ENCODE data around the gene SCAPER.

The SCAPER gene

DNA sequence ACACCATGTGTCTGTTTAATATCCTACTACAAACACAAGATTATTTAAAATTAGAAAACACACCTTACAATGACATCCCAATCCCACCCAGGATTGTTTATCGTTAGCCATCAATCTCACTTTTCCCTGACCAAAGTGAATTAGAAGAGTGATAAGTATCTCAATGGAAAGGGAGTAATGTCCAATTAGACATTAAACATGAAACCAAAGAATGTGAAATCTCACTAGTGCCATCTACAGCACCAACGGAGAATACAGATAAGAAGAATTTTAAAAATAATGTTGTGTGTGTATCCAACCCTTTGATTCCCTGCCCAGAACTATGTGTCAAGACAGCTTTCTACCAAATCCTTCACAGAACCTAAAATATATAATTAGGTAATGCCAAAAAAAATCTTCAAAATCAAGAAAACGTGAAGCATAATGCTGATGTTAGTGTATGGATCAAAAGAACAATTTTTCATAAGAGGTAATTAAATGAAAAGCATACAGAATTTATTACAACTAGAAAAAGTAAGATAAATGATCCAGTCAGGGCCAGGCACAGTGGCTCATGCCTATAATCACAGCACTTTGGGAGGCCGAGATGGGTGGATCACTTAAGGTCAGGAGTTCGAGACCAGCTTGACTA lies 64.2 kb downstream of the SCAPER start:
- TF ChIP-seq, protein P1, sequence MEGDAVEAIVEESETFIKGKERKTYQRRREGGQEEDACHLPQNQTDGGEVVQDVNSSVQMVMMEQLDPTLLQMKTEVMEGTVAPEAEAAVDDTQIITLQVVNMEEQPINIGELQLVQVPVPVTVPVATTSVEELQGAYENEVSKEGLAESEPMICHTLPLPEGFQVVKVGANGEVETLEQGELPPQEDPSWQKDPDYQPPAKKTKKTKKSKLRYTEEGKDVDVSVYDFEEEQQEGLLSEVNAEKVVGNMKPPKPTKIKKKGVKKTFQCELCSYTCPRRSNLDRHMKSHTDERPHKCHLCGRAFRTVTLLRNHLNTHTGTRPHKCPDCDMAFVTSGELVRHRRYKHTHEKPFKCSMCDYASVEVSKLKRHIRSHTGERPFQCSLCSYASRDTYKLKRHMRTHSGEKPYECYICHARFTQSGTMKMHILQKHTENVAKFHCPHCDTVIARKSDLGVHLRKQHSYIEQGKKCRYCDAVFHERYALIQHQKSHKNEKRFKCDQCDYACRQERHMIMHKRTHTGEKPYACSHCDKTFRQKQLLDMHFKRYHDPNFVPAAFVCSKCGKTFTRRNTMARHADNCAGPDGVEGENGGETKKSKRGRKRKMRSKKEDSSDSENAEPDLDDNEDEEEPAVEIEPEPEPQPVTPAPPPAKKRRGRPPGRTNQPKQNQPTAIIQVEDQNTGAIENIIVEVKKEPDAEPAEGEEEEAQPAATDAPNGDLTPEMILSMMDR (IDR thresholded peaks at IDR 0.05; ENCODE audit: low read depth, low read length), result peak; percentile 88
- TF ChIP-seq EZH2phosphoT487 (IDR thresholded peaks at IDR 0.05; ENCODE audit: low read depth), result no peak
- H4K20me1 ChIP-seq (ENCODE audit: insufficient read depth, low read length), result no peaks in the 10 kb centered on the region
- H3K9me3 ChIP-seq (ENCODE audit: insufficient read depth, low read length), result no peaks in the 10 kb centered on the region
- H3K36me3 ChIP-seq (replicated peaks; ENCODE audit: low read depth, low read length), result peaks cover 6% of the 10 kb centered on the region
- H2AFZ ChIP-seq (ENCODE audit: low read depth, low read length), result no peak overlapping the region
- H3K27me3 ChIP-seq (ENCODE audit: low read depth, low read length), result no peaks in the 10 kb centered on the region
- no peak overlapping the region for H3K4me3 ChIP-seq (ENCODE audit: low read length)
- H3K9ac ChIP-seq (ENCODE audit: low read length), result no peak overlapping the region
- H3K4me2 ChIP-seq (ENCODE audit: low read length), result no peak overlapping the region
- no peaks in the 10 kb centered on the region for H3K79me2 ChIP-seq (ENCODE audit: low read length)
- peaks cover 17% of the 10 kb centered on the region for H3K4me1 ChIP-seq (ENCODE audit: low read length)
- no peak overlapping the region for H3K27ac ChIP-seq (ENCODE audit: low read length)

DNA sequence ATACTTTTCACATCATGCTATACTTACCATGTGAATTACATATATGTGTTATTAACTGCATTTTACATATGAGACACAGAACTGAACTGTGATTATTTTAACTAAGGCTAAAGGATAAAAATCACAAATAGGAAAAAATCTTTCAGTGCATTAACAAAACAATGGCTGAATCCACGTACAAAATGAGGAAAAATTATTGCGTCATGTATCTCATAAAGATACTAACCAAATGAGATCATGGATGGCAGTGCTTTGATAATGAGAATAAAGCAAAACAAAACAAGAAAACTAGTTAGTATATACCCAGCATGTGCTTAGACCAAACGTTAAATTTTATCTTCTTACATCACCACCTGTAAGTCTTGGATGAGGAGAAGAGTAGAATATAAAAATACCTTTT lies 66.0 kb downstream of the SCAPER start:
- H3K4me2 ChIP-seq (ENCODE audit: low read length), result no peak overlapping the region
- peaks cover 17% of the 10 kb centered on the region for H3K4me1 ChIP-seq (ENCODE audit: low read length)
- no peaks in the 10 kb centered on the region for H3K9me3 ChIP-seq (ENCODE audit: insufficient read depth, low read length)
- H3K79me2 ChIP-seq (ENCODE audit: low read length), result no peaks in the 10 kb centered on the region
- TF ChIP-seq EZH2phosphoT487 (IDR thresholded peaks at IDR 0.05; ENCODE audit: low read depth), result no peak
- TF ChIP-seq, protein P1 (IDR thresholded peaks at IDR 0.05; ENCODE audit: low read depth, low read length), result no peak
- H2AFZ ChIP-seq (ENCODE audit: low read depth, low read length), result no peak overlapping the region
- H3K27ac ChIP-seq (ENCODE audit: low read length), result no peak overlapping the region
- H4K20me1 ChIP-seq (ENCODE audit: insufficient read depth, low read length), result no peaks in the 10 kb centered on the region
- H3K36me3 ChIP-seq (replicated peaks; ENCODE audit: low read depth, low read length), result peaks cover 8% of the 10 kb centered on the region
- H3K9ac ChIP-seq (ENCODE audit: low read length), result no peak overlapping the region
- H3K27me3 ChIP-seq (ENCODE audit: low read depth, low read length), result no peaks in the 10 kb centered on the region
- H3K4me3 ChIP-seq (ENCODE audit: low read length), result no peak overlapping the region

- Histone ChIP-seq H3K9ac (ENCODE audit: low read length) (no peak overlapping the region), H3K4me3 (ENCODE audit: low read length) (no peak overlapping the region), H3K27ac (ENCODE audit: low read length) (no peak overlapping the region), H3K36me3 (replicated peaks; ENCODE audit: low read depth, low read length) (peaks cover 10% of the 10 kb centered on the region), H2AFZ (ENCODE audit: low read depth, low read length) (no peak overlapping the region), H3K27me3 (ENCODE audit: low read depth, low read length) (no peaks in the 10 kb centered on the region), H3K79me2 (ENCODE audit: low read length) (no peaks in the 10 kb centered on the region), H3K4me2 (ENCODE audit: low read length) (no peak overlapping the region), H4K20me1 (ENCODE audit: insufficient read depth, low read length) (no peaks in the 10 kb centered on the region), H3K4me1 (ENCODE audit: low read length) (peaks cover 7% of the 10 kb centered on the region), H3K9me3 (ENCODE audit: insufficient read depth, low read length) (no peaks in the 10 kb centered on the region)
- TF ChIP-seq, protein P1 (IDR thresholded peaks at IDR 0.05; ENCODE audit: low read depth, low read length), result no peak
- no peak for TF ChIP-seq EZH2phosphoT487 (IDR thresholded peaks at IDR 0.05; ENCODE audit: low read depth)
Measured at GRCh38 chr15:76837474-76837873, 67.7 kb downstream of the SCAPER start.

GRCh38 chr15:76829939-76830338 lies 75.2 kb downstream of the SCAPER start:
- TF ChIP-seq, protein P1 (IDR thresholded peaks at IDR 0.05; ENCODE audit: low read depth, low read length), result no peak
- TF ChIP-seq EZH2phosphoT487 (IDR thresholded peaks at IDR 0.05; ENCODE audit: low read depth), result no peak

More at GRCh38 chr15:76829939-76830338, 75.2 kb downstream of the SCAPER start:
- Histone ChIP-seq H3K27ac (ENCODE audit: low read length) (no peak overlapping the region), H3K4me3 (ENCODE audit: low read length) (no peak overlapping the region), H3K9me3 (ENCODE audit: insufficient read depth, low read length) (no peaks in the 10 kb centered on the region), H3K9ac (ENCODE audit: low read length) (no peak overlapping the region), H3K79me2 (ENCODE audit: low read length) (no peaks in the 10 kb centered on the region), H3K36me3 (replicated peaks; ENCODE audit: low read depth, low read length) (peaks cover 6% of the 10 kb centered on the region), H3K4me2 (ENCODE audit: low read length) (no peak overlapping the region), H2AFZ (ENCODE audit: low read depth, low read length) (no peak overlapping the region), H3K4me1 (ENCODE audit: low read length) (no peaks in the 10 kb centered on the region), H4K20me1 (ENCODE audit: insufficient read depth, low read length) (no peaks in the 10 kb centered on the region), H3K27me3 (ENCODE audit: low read depth, low read length) (no peaks in the 10 kb centered on the region)

All from OCI-LY3 (cell line).